HepG2 (cell line): ENCODE measurements around the gene DDX20.

Source experiments
- CTCF ChIP-seq: sonication (generic); formaldehyde crosslinking; IDR thresholded peaks from 2 replicates; pipeline ENCODE4 v1.5.0; 2020; ENCODE audit warnings: mild to moderate bottlenecking, missing genetic modification reagents, moderate library complexity
- MXI1 ChIP-seq: IDR thresholded peaks from 3 replicates; pipeline ENCODE4 v1.6.1; 2012; ENCODE audit warnings: low read depth, low read length, inconsistent platforms, borderline replicate concordance
- NFYC ChIP-seq: IDR thresholded peaks from 2 replicates; pipeline ENCODE4 v1.6.1; 2016; ENCODE audit warnings: missing genetic modification reagents, missing compliant biosample characterization
- POLR2A ChIP-seq, 2 experiments: IDR thresholded peaks; 2 replicates each; pipeline ENCODE4 v1.6.1; 2011; ENCODE audit warnings: low read depth in 2 of 2, low read length in 2 of 2, mild to moderate bottlenecking in 1 of 2, moderate library complexity in 1 of 2; ENCODE audit not compliant: insufficient read depth in 1 of 2
- ZNF362 ChIP-seq: sonication (generic); formaldehyde crosslinking; IDR thresholded peaks from 2 replicates; pipeline ENCODE4 v1.4.0; 2020; ENCODE audit warnings: missing genetic modification reagents, mild to moderate bottlenecking, borderline replicate concordance
- ZNF597 ChIP-seq: sonication (generic); formaldehyde crosslinking; IDR thresholded peaks from 2 replicates; pipeline ENCODE4 v1.5.0; 2020; ENCODE audit warnings: missing genetic modification reagents
- ZNF770 ChIP-seq: sonication (generic); formaldehyde crosslinking; IDR thresholded peaks from 2 replicates; pipeline ENCODE4 v1.5.0; 2020; ENCODE audit warnings: mild to moderate bottlenecking, missing genetic modification reagents
- TF ChIP-seq, protein P1 (sequence below): sonication (generic); formaldehyde crosslinking; IDR thresholded peaks from 2 replicates; pipeline ENCODE4 v1.4.0; 2020; ENCODE audit warnings: missing genetic modification reagents

DNA sequence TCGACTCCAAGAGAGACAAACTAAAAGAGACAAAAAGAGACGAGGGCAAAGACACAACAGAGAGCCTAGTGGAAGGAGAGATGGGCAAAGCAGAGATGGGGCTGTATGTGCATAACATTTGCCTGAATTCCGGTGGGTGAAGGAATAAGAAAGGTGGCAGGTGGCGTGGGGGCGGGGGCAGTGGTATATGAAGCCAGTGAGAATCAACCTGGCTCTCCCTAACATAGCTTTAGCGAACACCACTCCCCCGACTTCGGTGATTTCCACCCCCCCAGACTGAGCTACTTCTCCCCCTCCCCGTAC is 17.6 kb upstream of the DDX20 start:
- TF ChIP-seq ZNF597 (CRISPR knock-in tag) (no peak), POLR2A (IDR thresholded peaks at IDR 0.05; ENCODE audit: insufficient read depth in 1 of 2, low read depth in 2 of 2, low read length in 2 of 2) (no peak), ZNF362 (CRISPR knock-in tag) (no peak), ZNF770 (CRISPR knock-in tag) (no peak), NFYC (no peak), CTCF (no peak), MXI1 (no peak)
- TF ChIP-seq, protein P1, sequence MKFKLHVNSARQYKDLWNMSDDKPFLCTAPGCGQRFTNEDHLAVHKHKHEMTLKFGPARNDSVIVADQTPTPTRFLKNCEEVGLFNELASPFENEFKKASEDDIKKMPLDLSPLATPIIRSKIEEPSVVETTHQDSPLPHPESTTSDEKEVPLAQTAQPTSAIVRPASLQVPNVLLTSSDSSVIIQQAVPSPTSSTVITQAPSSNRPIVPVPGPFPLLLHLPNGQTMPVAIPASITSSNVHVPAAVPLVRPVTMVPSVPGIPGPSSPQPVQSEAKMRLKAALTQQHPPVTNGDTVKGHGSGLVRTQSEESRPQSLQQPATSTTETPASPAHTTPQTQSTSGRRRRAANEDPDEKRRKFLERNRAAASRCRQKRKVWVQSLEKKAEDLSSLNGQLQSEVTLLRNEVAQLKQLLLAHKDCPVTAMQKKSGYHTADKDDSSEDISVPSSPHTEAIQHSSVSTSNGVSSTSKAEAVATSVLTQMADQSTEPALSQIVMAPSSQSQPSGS (CRISPR knock-in tag): no peak
